Measurements from ENCODE around the gene TMC1. TPM values are rescaled to one million over a fixed set of nuclear protein-coding genes. Genes with fewer than 3 reads are reported as not detected.

Gene TMC1
- total and polyA plus RNA-seq, 8 donors: 0.33 to 0.73 TPM; not detected in 6

- Histone ChIP-seq H3K4me3 (no peak overlapping the region), H3K9me3 (no peaks in the 10 kb centered on the region), H3K27ac (peak overlapping the region; percentile 54 to 84 (median 78)), H3K4me1 (peaks cover 9 to 32% (median 15%) of the 10 kb centered on the region in 4 donors), H3K27me3 (no peaks in the 10 kb centered on the region), H3K36me3 (no peaks in the 10 kb centered on the region)
- DNase-seq: peak in 1 of 2 donors; percentile 70
- TF ChIP-seq POLR2A (IDR thresholded peaks at IDR 0.05) (no peak), POLR2AphosphoS5 (IDR thresholded peaks at IDR 0.05) (peak in 2 of 3 donors; percentile 52 to 74)
- intact Hi-C loops (cut with DNase I; ENCODE audit: low total_unique reads): no loop called here
- WGBS, 5 donors: 24 to 48% (median 33%) methylated on average over 2 of the region's 2 CpGs
These were observed 306.7 kb downstream of the TMC1 start for GRCh38 chr9:72827950-72828731.

DNA sequence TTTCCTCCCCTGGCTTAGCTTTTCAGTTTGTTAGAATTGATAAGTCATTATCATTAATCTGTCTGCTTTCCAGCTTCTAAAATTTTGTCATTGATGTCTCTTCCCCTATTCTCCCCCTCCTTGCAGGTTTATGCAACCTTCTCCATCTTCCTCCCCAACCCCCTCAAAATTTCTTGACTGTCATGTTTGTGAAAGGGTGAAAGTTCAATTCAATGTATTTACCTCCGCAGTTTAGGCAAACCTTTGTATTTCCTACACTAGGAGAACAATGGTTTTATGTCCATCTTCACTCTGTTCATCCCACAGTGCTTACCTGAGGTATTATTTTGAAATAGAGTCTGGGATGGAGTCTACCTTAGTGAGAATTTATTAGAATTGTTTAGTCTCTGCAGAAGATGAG is 313.6 kb downstream of the TMC1 start:
- Histone ChIP-seq H3K4me3 (no peak overlapping the region), H3K36me3 (no peaks in the 10 kb centered on the region), H3K27me3 (no peaks in the 10 kb centered on the region), H3K27ac (no peak overlapping the region), H3K4me1 (peaks cover 0 to 6% (median 0%) of the 10 kb centered on the region in 4 donors), H3K9me3 (no peaks in the 10 kb centered on the region)
- no peak for TF ChIP-seq POLR2A (IDR thresholded peaks at IDR 0.05)
- no peak for TF ChIP-seq EP300 (IDR thresholded peaks at IDR 0.05)
- TF ChIP-seq POLR2AphosphoS5 (IDR thresholded peaks at IDR 0.05): no peak
- no peak for TF ChIP-seq CTCF (IDR thresholded peaks at IDR 0.05)
- intact Hi-C loops (cut with DNase I; ENCODE audit: low total_unique reads): no loop called here
- no peak for DNase-seq
- 41 to 65% (median 44%) methylated on average over 1 of the region's 1 CpG for WGBS, 5 donors

DNA sequence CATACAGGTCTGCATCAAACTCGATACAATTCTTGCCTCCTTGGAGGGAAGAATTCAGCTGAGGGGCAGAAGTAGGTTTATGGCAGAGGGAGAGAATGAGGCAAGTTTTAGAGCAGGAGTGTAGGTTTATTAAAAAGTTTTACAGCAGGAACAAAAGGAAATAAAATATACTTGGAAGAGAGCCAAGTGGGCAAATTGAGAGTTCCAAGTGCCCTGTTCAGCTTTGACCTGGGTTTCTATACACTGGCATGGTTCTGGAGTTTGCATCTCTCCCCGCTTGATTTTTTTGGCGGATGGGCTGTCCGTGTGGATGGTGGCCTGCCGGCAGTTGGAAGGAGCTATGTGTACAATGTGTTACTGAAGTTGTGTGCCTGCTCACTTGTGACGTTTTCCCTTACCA is 315.4 kb downstream of the TMC1 start:
- no peaks in the 10 kb centered on the region for H3K9me3 ChIP-seq
- intact Hi-C loops (cut with DNase I; ENCODE audit: low total_unique reads): no loop called here
- H3K27ac ChIP-seq: no peak overlapping the region
- peaks cover 0 to 6% (median 0%) of the 10 kb centered on the region in 4 donors for H3K4me1 ChIP-seq
- H3K36me3 ChIP-seq: no peaks in the 10 kb centered on the region
- WGBS, 5 donors: 71 to 83% (median 77%) methylated on average over 6 of the region's 6 CpGs
- H3K4me3 ChIP-seq: no peak overlapping the region
- no peaks in the 10 kb centered on the region for H3K27me3 ChIP-seq
- TF ChIP-seq CTCF (IDR thresholded peaks at IDR 0.05): no peak
- TF ChIP-seq POLR2A (IDR thresholded peaks at IDR 0.05): no peak
- TF ChIP-seq EP300 (IDR thresholded peaks at IDR 0.05): no peak
- no peak for TF ChIP-seq POLR2AphosphoS5 (IDR thresholded peaks at IDR 0.05)
- no peak for DNase-seq

- TF ChIP-seq CTCF (IDR thresholded peaks at IDR 0.05) (no peak), EP300 (IDR thresholded peaks at IDR 0.05) (no peak), POLR2A (IDR thresholded peaks at IDR 0.05) (no peak)
- no peaks in the 10 kb centered on the region for H3K27me3 ChIP-seq
- H3K4me3 ChIP-seq: no peak overlapping the region
- peaks cover 0 to 6% (median 0%) of the 10 kb centered on the region in 4 donors for H3K4me1 ChIP-seq
- intact Hi-C loops (cut with DNase I; ENCODE audit: low total_unique reads): no loop called here
- 22 to 49% (median 41%) methylated on average over 3 of the region's 3 CpGs for WGBS, 5 donors
- peaks cover 0 to under 1% (median 0%) of the 10 kb centered on the region in 4 donors for H3K9me3 ChIP-seq
- no peak for DNase-seq
- H3K27ac ChIP-seq: no peak overlapping the region
- no peaks in the 10 kb centered on the region for H3K36me3 ChIP-seq
These were observed 317.7 kb downstream of the TMC1 start for GRCh38 chr9:72839085-72839484.

All from stomach (tissue), 9 donors.